VCaP (cell line): ENCODE measurements around the gene MCRIP1.

Experiments used
- H3K27ac ChIP-seq: fragments of 450-650 bp; 2 replicates; pipeline ENCODE4 v1.5.1; 2017
- TF ChIP-seq, protein P1 (sequence below): fragments of 450-650 bp; conservative IDR thresholded peaks from 2 replicates; pipeline ENCODE4 v1.5.1; 2017; ENCODE audit warnings: mild to moderate bottlenecking, moderate library complexity

MCRIP1 gene

DNA sequence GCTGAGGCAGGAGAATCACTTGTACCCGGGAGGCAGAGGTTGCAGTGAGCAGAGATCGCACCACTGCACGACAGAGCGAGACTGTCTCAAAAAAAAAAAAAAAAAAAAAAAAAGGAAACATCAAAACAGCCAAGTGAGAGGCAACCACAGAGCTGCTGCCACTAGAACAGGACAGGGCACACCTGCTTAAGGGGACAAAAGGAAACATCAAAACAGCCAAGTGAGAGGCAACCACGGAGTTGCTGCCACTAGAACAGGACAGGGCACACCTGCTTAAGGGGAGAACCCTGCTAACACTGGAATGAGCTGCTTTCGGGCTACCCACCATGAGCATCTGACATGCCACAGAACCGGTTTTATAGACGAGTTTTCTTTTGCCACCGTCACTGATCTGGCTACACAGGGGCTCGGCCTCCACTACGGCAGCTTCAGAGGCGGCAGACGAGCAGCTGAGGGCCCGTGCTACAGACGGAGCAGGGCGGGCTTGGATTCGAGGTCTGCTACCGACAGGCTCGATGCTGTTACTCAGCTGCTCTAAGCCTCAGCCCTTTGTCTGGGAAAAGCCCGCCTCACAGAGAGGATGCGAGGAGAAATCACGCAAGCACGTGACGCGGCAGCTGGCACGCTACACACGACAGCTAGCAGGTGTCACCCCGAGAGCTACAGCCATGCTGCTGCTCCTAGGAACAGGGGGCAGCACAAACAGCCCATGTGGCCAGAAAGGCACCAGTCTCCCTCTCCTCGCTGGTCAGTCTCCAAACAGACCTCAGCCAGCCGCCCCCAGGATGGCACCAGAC, 25.3 kb upstream of the MCRIP1 start:
- TF ChIP-seq, protein P1, sequence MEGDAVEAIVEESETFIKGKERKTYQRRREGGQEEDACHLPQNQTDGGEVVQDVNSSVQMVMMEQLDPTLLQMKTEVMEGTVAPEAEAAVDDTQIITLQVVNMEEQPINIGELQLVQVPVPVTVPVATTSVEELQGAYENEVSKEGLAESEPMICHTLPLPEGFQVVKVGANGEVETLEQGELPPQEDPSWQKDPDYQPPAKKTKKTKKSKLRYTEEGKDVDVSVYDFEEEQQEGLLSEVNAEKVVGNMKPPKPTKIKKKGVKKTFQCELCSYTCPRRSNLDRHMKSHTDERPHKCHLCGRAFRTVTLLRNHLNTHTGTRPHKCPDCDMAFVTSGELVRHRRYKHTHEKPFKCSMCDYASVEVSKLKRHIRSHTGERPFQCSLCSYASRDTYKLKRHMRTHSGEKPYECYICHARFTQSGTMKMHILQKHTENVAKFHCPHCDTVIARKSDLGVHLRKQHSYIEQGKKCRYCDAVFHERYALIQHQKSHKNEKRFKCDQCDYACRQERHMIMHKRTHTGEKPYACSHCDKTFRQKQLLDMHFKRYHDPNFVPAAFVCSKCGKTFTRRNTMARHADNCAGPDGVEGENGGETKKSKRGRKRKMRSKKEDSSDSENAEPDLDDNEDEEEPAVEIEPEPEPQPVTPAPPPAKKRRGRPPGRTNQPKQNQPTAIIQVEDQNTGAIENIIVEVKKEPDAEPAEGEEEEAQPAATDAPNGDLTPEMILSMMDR = no peak
- H3K27ac ChIP-seq = peak overlapping the region; percentile 100

DNA sequence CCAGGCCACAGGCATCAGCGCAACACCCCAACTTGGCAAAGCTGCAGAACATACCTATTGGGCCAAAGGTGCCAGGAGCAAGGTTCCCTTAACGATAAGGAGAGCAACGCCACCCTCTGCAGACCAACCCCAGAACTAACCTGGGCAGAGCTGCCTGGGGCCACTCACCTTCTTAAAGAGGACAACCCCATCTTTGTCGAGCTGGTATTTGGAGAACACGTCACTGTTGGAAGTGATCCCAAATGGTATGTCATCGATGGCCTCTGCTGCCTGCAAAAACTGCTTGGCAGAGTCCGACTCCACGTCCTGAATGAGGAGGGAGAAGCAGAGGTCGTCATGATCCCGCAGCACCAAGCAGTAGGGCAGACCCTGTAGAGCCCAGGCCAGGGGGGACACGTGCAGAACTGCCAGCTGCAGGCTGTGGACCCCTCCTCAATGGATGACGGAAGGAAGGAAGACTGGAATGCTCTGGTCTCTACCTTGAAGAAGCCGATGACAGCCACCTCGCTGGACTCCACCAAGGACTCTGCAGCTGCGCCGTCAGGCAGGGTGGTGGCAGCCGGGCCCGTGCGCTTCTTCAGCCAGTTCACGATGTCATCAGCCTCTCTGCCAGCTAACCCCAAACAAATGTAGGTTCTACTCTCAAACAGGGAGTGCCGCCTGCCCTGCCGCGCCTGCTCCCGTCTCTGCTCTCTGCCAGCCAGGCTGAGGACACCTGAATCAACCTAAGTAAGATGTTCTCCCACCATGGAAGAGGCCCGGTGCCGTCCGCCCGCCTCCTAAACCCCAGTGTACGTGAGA, 22.1 kb upstream of the MCRIP1 start:
- H3K27ac ChIP-seq = peak overlapping the region; percentile 100
- TF ChIP-seq, protein P1 = peak; percentile 18; the same call in 1 of the 2 replicates

DNA sequence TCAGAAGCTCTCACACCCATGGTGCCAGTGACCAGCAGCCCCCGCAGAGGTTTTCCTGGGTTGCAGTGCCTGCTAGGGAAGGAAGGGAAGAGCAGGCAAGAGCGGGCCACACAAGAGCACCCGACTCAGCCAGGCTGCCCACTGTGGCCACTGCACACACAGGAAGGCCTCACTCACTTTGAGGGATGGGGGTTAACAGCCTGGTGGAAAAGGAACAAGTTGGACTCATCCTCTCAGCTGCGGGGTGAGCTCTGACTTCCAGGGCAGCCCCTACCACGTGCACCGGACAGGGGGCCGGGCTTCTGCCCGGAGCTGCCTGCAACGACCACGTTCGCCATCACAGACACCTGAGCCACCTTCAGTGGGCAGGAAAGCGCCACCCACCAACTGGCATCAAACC, 19.1 kb upstream of the MCRIP1 start:
- TF ChIP-seq, protein P1 = no peak
- H3K27ac ChIP-seq = 0 out of 2 replicates have a peak overlapping the region, but pooled peaks have one; percentile 14

DNA sequence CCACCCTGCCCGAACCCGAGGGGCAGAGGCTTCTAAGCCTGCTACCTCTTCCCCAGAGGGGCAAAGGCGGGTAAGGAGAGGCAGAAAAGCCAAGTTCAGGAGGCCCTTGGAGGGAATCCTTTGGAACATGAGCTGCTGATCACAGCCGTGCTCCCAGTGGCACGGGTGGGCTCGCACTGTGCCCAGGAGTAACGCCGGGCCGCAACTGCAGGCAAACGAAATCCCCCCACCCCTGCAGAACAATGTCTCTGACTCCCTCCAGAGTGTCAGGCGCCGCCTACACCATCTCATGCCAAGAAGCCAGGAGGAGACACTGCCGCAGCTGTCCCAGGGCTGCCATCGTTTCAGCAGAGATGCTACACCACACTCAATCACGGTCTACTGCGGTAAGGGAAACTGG, 18.3 kb upstream of the MCRIP1 start:
- TF ChIP-seq, protein P1 = no peak
- H3K27ac ChIP-seq = 0 out of 2 replicates have a peak overlapping the region, but pooled peaks have one; percentile 15

DNA sequence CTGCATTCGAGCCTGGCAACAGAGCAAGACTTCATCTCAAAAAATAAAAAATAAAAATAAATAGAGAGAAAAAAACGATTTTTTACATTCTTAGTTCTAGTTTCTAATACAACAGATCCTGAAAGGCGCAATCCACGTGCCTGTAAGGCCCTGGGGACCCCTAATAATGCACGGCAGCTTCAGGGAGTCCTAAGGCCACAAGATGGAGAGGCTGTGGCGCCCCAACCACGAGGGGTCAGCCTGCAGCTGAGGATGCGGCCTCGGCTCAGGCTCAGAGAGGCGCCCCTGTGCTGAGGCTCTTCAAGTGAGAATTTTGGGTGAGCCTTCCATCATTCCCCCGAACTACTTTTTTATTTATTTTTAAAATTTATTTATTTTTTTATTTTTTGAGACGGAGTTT, 16.4 kb upstream of the MCRIP1 start:
- peak overlapping the region; percentile 71 for H3K27ac ChIP-seq
- TF ChIP-seq, protein P1 = no peak

DNA sequence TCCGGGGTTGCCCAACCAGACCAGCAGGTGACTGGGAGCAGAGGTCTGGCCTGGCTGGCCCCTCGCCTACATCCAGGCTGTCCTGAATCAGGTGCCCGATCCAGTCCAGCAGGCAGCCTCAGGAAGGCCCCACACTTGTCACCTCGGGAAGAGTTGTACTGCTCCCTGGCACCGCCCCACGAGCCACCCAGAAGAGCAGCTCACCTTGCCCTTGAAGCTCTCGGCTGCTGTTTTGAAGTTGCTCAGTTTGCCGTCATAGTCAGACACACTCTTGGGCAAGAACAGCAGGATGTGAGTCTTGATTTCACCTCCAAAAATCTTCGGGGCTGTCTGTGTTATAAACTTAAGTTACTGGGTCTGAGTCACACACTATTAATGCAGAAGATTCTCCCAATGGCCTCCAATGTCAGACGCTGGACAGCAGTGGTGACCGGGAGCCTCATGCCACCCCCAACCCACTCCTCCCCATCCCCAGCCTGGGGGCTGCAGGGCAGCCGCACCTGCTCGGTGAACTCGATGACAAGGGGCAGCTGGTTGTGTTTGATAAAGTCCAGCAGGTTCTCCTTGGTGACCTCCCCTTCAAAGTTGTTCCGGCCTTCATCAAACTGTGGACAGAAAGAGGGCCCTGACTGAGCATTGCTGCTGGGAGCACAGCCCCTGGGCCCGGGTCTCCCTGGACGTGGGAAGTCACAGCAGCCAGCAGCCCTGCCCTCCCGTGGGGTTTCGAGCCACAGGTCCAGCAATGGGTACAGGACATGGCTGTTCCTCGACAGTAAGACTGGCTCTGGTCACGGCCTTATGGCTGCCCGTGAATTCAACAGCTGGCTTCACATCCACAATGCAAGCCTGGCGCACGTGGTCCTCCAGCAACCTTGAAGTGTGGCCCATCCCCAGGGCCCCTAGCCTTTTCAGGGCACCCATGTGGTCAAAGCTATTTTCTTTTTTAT, 13.9 kb upstream of the MCRIP1 start:
- H3K27ac ChIP-seq = peak overlapping the region; percentile 71
- TF ChIP-seq, protein P1 = no peak
